Measurements from ENCODE around the gene RAMP2. TPM values are rescaled to one million over a fixed set of nuclear protein-coding genes. Genes with fewer than 3 reads are reported as not detected.

RAMP2 gene
- total RNA-seq, 4 donors from 2014 or later: 18.6 to 55.3 (median 25.7) TPM

- TF ChIP-seq CTCF (IDR thresholded peaks at IDR 0.05): no peak
- no peak for TF ChIP-seq POLR2A (IDR thresholded peaks at IDR 0.05)
- peaks cover 3 to 41% of the 10 kb centered on the region in 2 donors for H3K4me1 ChIP-seq
- no peak for DNase-seq
- intact Hi-C loops (cut with DNase I): no loop called here
- no peak overlapping the region for H3K4me3 ChIP-seq (replicated peaks in 1 of 3)
- H3K27me3 ChIP-seq: peaks cover 17% of the 10 kb centered on the region
- no peaks in the 10 kb centered on the region for H3K9me3 ChIP-seq
- 8 to 25% methylated on average over 16 to 25 of the region's 25 CpGs for WGBS, 2 donors
- peaks cover 0 to 2% of the 10 kb centered on the region in 2 donors for H3K36me3 ChIP-seq
- H3K27ac ChIP-seq: no peak overlapping the region
Observed at GRCh38 chr17:42784409-42784808, 23.4 kb downstream of the RAMP2 start.

- TF ChIP-seq POLR2A (IDR thresholded peaks at IDR 0.05) (no peak), CTCF (IDR thresholded peaks at IDR 0.05) (no peak)
- DNase-seq: no peak
- no peaks in the 10 kb centered on the region for H3K9me3 ChIP-seq
- H3K27me3 ChIP-seq: peaks cover 17% of the 10 kb centered on the region
- H3K4me3 ChIP-seq (replicated peaks in 1 of 3): no peak overlapping the region
- no peak overlapping the region for H3K27ac ChIP-seq
- H3K36me3 ChIP-seq: no peaks in the 10 kb centered on the region
- peaks cover 3 to 40% of the 10 kb centered on the region in 2 donors for H3K4me1 ChIP-seq
- WGBS, 2 donors: 7 to 11% methylated on average over 25 to 37 of the region's 52 CpGs
- intact Hi-C loops (cut with DNase I): no loop called here
Observed at GRCh38 chr17:42784811-42785592, 24.0 kb downstream of the RAMP2 start.

GRCh38 chr17:42787266-42787665 lies 26.2 kb downstream of the RAMP2 start:
- DNase-seq: no peak
- H3K4me1 ChIP-seq: peaks cover 0 to 23% of the 10 kb centered on the region in 2 donors
- H3K27me3 ChIP-seq: peaks cover 5% of the 10 kb centered on the region
- no peaks in the 10 kb centered on the region for H3K9me3 ChIP-seq
- H3K27ac ChIP-seq: no peak overlapping the region
- WGBS, 2 donors: 73 to 86% methylated on average over 9 to 11 of the region's 11 CpGs
- H3K4me3 ChIP-seq (replicated peaks in 1 of 3): no peak overlapping the region
- TF ChIP-seq CTCF (IDR thresholded peaks at IDR 0.05) (no peak), POLR2A (IDR thresholded peaks at IDR 0.05) (no peak)
- intact Hi-C loops (cut with DNase I): no loop called here
- H3K36me3 ChIP-seq: no peaks in the 10 kb centered on the region

- no peaks in the 10 kb centered on the region for H3K4me1 ChIP-seq
- no peak overlapping the region for H3K27ac ChIP-seq
- H3K9me3 ChIP-seq: no peaks in the 10 kb centered on the region
- H3K36me3 ChIP-seq: no peaks in the 10 kb centered on the region
- intact Hi-C loops (cut with DNase I): no loop called here
- no peaks in the 10 kb centered on the region for H3K27me3 ChIP-seq
- DNase-seq: no peak
- no peak overlapping the region for H3K4me3 ChIP-seq (replicated peaks in 1 of 3)
- TF ChIP-seq CTCF (IDR thresholded peaks at IDR 0.05) (no peak), POLR2A (IDR thresholded peaks at IDR 0.05) (no peak)
- 80 to 81% methylated on average over 2 of the region's 2 CpGs for WGBS, 2 donors
Observed at GRCh38 chr17:42791948-42792347, 30.9 kb downstream of the RAMP2 start.

- 73 to 76% methylated on average over 5 of the region's 5 CpGs for WGBS, 2 donors
Observed at GRCh38 chr17:42792545-42792944, 31.5 kb downstream of the RAMP2 start.

More at GRCh38 chr17:42792545-42792944, 31.5 kb downstream of the RAMP2 start:
- H3K27me3 ChIP-seq: no peaks in the 10 kb centered on the region
- H3K36me3 ChIP-seq: no peaks in the 10 kb centered on the region
- H3K27ac ChIP-seq: no peak overlapping the region
- peaks cover 2 to 6% of the 10 kb centered on the region in 2 donors for H3K4me1 ChIP-seq
- intact Hi-C loops (cut with DNase I): no loop called here
- H3K4me3 ChIP-seq (replicated peaks in 1 of 3): no peak overlapping the region
- no peak for DNase-seq
- H3K9me3 ChIP-seq: no peaks in the 10 kb centered on the region
- TF ChIP-seq CTCF (IDR thresholded peaks at IDR 0.05) (no peak), POLR2A (IDR thresholded peaks at IDR 0.05) (no peak)

All from thyroid gland (tissue), 4 donors.